GM18858 (cell line): ENCODE results near the gene G6PC3.
"Not testable (repeated sequence)": the region's sequence is repeated elsewhere in the genome, so short reads cannot be mapped to it uniquely, and the experiment has no call there.

Source experiments
- ATAC-seq: cut with Tn5 transposase; IDR thresholded peaks from one replicate; pipeline ENCODE4 v1.9.1; 2021; ENCODE audit not compliant: unreplicated experiment

G6PC3 gene

GRCh38 chr17:44105483-44105882 lies 34.9 kb downstream of the G6PC3 start:
- ATAC-seq: no peak

GRCh38 chr17:44105941-44106340 lies 35.4 kb downstream of the G6PC3 start:
- no peak for ATAC-seq

- no peak for ATAC-seq
These were observed 36.3 kb downstream of the G6PC3 start for GRCh38 chr17:44106801-44107200.

GRCh38 chr17:44108440-44109311 lies 38.1 kb downstream of the G6PC3 start:
- ATAC-seq: no peak

- no peak for ATAC-seq
These were observed 38.7 kb downstream of the G6PC3 start for GRCh38 chr17:44109312-44109630.

- ATAC-seq: no peak
These were observed 39.6 kb downstream of the G6PC3 start for GRCh38 chr17:44110011-44110686.

- ATAC-seq: no peak
These were observed 40.5 kb downstream of the G6PC3 start for GRCh38 chr17:44110823-44111633.

- no peak for ATAC-seq
These were observed 41.2 kb downstream of the G6PC3 start for GRCh38 chr17:44111777-44112176.

GRCh38 chr17:44112284-44113280 lies 42.0 kb downstream of the G6PC3 start:
- ATAC-seq: no peak

GRCh38 chr17:44113382-44113781 lies 42.8 kb downstream of the G6PC3 start:
- no peak for ATAC-seq

GRCh38 chr17:44113868-44114840 lies 43.6 kb downstream of the G6PC3 start:
- ATAC-seq: no peak

GRCh38 chr17:44115585-44116415 lies 45.3 kb downstream of the G6PC3 start:
- no peak for ATAC-seq

GRCh38 chr17:44117351-44117750 lies 46.8 kb downstream of the G6PC3 start:
- no peak for ATAC-seq

GRCh38 chr17:44118427-44119050 lies 48.0 kb downstream of the G6PC3 start:
- ATAC-seq: no peak

- no peak for ATAC-seq
These were observed 48.5 kb downstream of the G6PC3 start for GRCh38 chr17:44119062-44119461.

- ATAC-seq: no peak
These were observed 49.3 kb downstream of the G6PC3 start for GRCh38 chr17:44119798-44120197.

- ATAC-seq: not testable (repeated sequence)
These were observed 49.7 kb downstream of the G6PC3 start for GRCh38 chr17:44120281-44120680.
